ENCODE data around the gene USF1.

- TF ChIP-seq CTCF (conservative IDR thresholded peaks at IDR 0.05; ENCODE audit: low read depth, low read length): no peak
- no peak for TF ChIP-seq EZH2 (IDR thresholded peaks at IDR 0.05; ENCODE audit: borderline replicate concordance, low read depth, low read length, poor library complexity, severe bottlenecking)
These were observed 34.9 kb upstream of the USF1 start for GRCh38 chr1:161080441-161081405.
